Neural progenitor cell (in vitro differentiated cells): ENCODE results near the gene TTLL5. TPM values are rescaled to one million over a fixed set of nuclear protein-coding genes. Genes with fewer than 3 reads are reported as not detected.

Source experiments
- DNase-seq: peaks from one replicate; pipeline ENCODE4 v3.0.0-alpha.2; 2016; ENCODE audit warnings: low spot score
- H2AFZ ChIP-seq: fragments of 200-600 bp; sonication (generic); replicated peaks from 2 replicates; pipeline ENCODE4 v1.6.1; 2016; ENCODE audit warnings: antibody characterized with exemption
- H3F3A ChIP-seq: fragments of 200-600 bp; sonication (generic); 2 replicates; pipeline ENCODE4 v1.6.1; 2016; ENCODE audit warnings: antibody characterized with exemption, low read depth
- H3K27ac ChIP-seq: fragments of 200-600 bp; sonication (generic); 2 replicates; pipeline ENCODE4 v1.5.1; 2016; ENCODE audit warnings: mild to moderate bottlenecking
- H3K27me3 ChIP-seq: fragments of 200-600 bp; sonication (generic); 2 replicates; pipeline ENCODE4 v1.6.1; 2016; ENCODE audit warnings: mild to moderate bottlenecking, moderate library complexity
- H3K36me3 ChIP-seq: fragments of 200-600 bp; sonication (generic); 2 replicates; pipeline ENCODE4 v1.5.1; 2016
- H3K4me1 ChIP-seq: fragments of 200-600 bp; sonication (generic); 2 replicates; pipeline ENCODE4 v1.6.1; 2016; ENCODE audit warnings: mixed run types
- H3K4me2 ChIP-seq: fragments of 200-600 bp; sonication (generic); 2 replicates; pipeline ENCODE4 v1.6.1; 2016
- H3K4me3 ChIP-seq: fragments of 200-600 bp; sonication (generic); 2 replicates; pipeline ENCODE4 v1.5.1; 2016
- H3K79me2 ChIP-seq: fragments of 200-600 bp; sonication (generic); 2 replicates; pipeline ENCODE4 v1.6.1; 2016; ENCODE audit warnings: low read depth
- H3K9ac ChIP-seq: fragments of 200-600 bp; sonication (generic); 2 replicates; pipeline ENCODE4 v1.6.1; 2016
- H3K9me3 ChIP-seq: fragments of 200-600 bp; sonication (generic); 2 replicates; pipeline ENCODE4 v1.5.1; 2016; ENCODE audit warnings: low read depth
- H4K20me1 ChIP-seq: fragments of 200-600 bp; sonication (generic); 2 replicates; pipeline ENCODE4 v1.6.1; 2016; ENCODE audit warnings: low read depth
- H3K27ac Mint-ChIP-seq: 3 replicates; pipeline ENCODE4 v1.8.0; 2021; ENCODE audit warnings: mixed read lengths
- H3K27me3 Mint-ChIP-seq: 2 replicates; pipeline ENCODE4 v1.8.0; 2022; ENCODE audit warnings: low read depth, mild to moderate bottlenecking, inconsistent platforms, moderate library complexity, mixed read lengths; ENCODE audit not compliant: insufficient read depth
- H3K36me3 Mint-ChIP-seq: 3 replicates; pipeline ENCODE4 v1.8.0; 2021; ENCODE audit warnings: mixed read lengths
- H3K4me1 Mint-ChIP-seq: 3 replicates; pipeline ENCODE4 v1.8.0; 2021; ENCODE audit warnings: mixed read lengths
- H3K4me3 Mint-ChIP-seq: 3 replicates; pipeline ENCODE4 v1.8.0; 2021; ENCODE audit warnings: mild to moderate bottlenecking, moderate library complexity, mixed read lengths
- H3K9me3 Mint-ChIP-seq: 3 replicates; pipeline ENCODE4 v1.8.0; 2020; ENCODE audit warnings: mixed read lengths
- EZH2 ChIP-seq: fragments of 200-600 bp; sonication (generic); IDR thresholded peaks from 2 replicates; pipeline ENCODE4 v1.6.1; 2017; ENCODE audit warnings: antibody characterized with exemption, mild to moderate bottlenecking, moderate library complexity
- EZH2phosphoT487 ChIP-seq: fragments of 200-600 bp; sonication (generic); IDR thresholded peaks from 2 replicates; pipeline ENCODE4 v1.6.1; 2017; ENCODE audit warnings: antibody characterized with exemption
- total RNA-seq: library from RNA; depleted of rRNA; stranded (reverse); fragments of >200 nt; gene quantifications from 2 replicates; pipeline ENCODE4 v1.2.3, GENCODE V29; 2015; ENCODE audit warnings: low replicate concordance
- TF ChIP-seq, protein P1 (sequence below): fragments of 200-600 bp; sonication (generic); IDR thresholded peaks from 2 replicates; pipeline ENCODE4 v1.5.1; 2017; ENCODE audit warnings: antibody characterized with exemption, mild to moderate bottlenecking

Gene TTLL5
- total RNA-seq, 1 donor from 2014 or later, result 61.4 TPM

DNA sequence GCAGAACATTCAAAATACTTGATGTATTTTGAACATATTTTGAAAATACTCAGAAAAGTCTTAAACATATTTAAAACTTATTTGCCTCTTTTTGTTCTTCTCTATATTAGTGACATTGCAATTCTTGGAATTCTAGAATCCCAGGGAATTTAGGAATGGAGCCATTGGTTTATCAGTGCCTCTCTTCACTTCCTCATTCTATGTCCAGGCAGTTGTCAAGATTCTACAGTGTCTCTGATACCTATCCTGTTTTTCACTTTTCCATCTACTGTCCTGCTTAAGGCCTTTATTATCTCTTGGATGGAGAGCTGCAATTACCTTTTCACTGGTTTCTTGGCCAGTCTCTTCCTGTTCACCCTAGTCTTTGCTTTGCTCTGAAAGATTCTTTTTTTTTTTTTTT is 144.6 kb downstream of the TTLL5 start:
- H3K9me3 Mint-ChIP-seq, result no peaks in the 10 kb centered on the region
- Histone ChIP-seq H3F3A (peaks cover 13% of the 10 kb centered on the region), H2AFZ (no peak overlapping the region), H3K9ac (no peak overlapping the region), H3K27ac (no peak overlapping the region), H3K27me3 (no peaks in the 10 kb centered on the region), H3K4me2 (no peak overlapping the region), H3K36me3 (no peaks in the 10 kb centered on the region), H3K9me3 (no peaks in the 10 kb centered on the region), H4K20me1 (peaks cover 3% of the 10 kb centered on the region), H3K4me3 (no peak overlapping the region), H3K4me1 (peaks cover 11% of the 10 kb centered on the region), H3K79me2 (no peaks in the 10 kb centered on the region)
- DNase-seq, result no peak
- no peak for TF ChIP-seq EZH2phosphoT487
- no peak for TF ChIP-seq EZH2
- TF ChIP-seq, protein P1, sequence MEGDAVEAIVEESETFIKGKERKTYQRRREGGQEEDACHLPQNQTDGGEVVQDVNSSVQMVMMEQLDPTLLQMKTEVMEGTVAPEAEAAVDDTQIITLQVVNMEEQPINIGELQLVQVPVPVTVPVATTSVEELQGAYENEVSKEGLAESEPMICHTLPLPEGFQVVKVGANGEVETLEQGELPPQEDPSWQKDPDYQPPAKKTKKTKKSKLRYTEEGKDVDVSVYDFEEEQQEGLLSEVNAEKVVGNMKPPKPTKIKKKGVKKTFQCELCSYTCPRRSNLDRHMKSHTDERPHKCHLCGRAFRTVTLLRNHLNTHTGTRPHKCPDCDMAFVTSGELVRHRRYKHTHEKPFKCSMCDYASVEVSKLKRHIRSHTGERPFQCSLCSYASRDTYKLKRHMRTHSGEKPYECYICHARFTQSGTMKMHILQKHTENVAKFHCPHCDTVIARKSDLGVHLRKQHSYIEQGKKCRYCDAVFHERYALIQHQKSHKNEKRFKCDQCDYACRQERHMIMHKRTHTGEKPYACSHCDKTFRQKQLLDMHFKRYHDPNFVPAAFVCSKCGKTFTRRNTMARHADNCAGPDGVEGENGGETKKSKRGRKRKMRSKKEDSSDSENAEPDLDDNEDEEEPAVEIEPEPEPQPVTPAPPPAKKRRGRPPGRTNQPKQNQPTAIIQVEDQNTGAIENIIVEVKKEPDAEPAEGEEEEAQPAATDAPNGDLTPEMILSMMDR, result no peak
- no peak overlapping the region for H3K4me3 Mint-ChIP-seq
- H3K27me3 Mint-ChIP-seq, result no peaks in the 10 kb centered on the region
- peaks cover 9% of the 10 kb centered on the region for H3K4me1 Mint-ChIP-seq
- H3K27ac Mint-ChIP-seq, result no peak overlapping the region
- peaks cover 5% of the 10 kb centered on the region for H3K36me3 Mint-ChIP-seq

DNA sequence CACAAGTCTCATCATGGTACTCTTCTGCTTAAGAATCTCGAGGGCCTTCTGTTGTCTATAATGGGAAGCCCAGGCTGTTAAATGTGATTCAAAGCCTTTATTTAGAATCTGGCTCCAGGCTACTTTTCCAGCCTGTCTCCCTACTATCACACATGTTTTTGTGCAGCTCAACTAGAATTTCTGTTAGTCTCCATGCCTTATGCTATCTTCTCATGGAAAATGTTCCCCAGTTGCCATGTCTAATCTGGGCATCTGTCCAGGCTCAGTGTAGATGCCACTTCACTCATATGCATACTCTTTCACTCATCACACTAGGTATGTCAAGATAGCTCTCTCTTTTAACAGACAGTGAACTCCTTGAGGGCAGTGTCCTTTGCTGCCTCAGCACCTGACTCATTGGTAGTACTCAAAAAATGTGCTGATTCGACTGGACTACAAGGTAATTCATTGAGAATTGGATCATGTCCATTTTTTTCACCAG is 145.3 kb downstream of the TTLL5 start:
- H2AFZ ChIP-seq, result no peak overlapping the region
- no peak overlapping the region for H3K27ac ChIP-seq
- no peaks in the 10 kb centered on the region for H3K9me3 Mint-ChIP-seq
- H3K4me3 Mint-ChIP-seq, result no peak overlapping the region
- TF ChIP-seq EZH2phosphoT487, result no peak
- TF ChIP-seq, protein P1, result no peak
- TF ChIP-seq EZH2, result no peak
- H3K27ac Mint-ChIP-seq, result no peak overlapping the region
- H3K4me1 ChIP-seq, result peaks cover 11% of the 10 kb centered on the region
- H3K9ac ChIP-seq, result no peak overlapping the region
- no peaks in the 10 kb centered on the region for H3K27me3 ChIP-seq
- H3K4me1 Mint-ChIP-seq, result peaks cover 9% of the 10 kb centered on the region
- H4K20me1 ChIP-seq, result peaks cover 3% of the 10 kb centered on the region
- H3K27me3 Mint-ChIP-seq, result no peaks in the 10 kb centered on the region
- no peak overlapping the region for H3K4me3 ChIP-seq
- DNase-seq, result no peak
- no peak overlapping the region for H3K4me2 ChIP-seq
- H3K9me3 ChIP-seq, result no peaks in the 10 kb centered on the region
- peaks cover 13% of the 10 kb centered on the region for H3F3A ChIP-seq
- no peaks in the 10 kb centered on the region for H3K79me2 ChIP-seq
- H3K36me3 Mint-ChIP-seq, result peaks cover 7% of the 10 kb centered on the region
- no peaks in the 10 kb centered on the region for H3K36me3 ChIP-seq

DNA sequence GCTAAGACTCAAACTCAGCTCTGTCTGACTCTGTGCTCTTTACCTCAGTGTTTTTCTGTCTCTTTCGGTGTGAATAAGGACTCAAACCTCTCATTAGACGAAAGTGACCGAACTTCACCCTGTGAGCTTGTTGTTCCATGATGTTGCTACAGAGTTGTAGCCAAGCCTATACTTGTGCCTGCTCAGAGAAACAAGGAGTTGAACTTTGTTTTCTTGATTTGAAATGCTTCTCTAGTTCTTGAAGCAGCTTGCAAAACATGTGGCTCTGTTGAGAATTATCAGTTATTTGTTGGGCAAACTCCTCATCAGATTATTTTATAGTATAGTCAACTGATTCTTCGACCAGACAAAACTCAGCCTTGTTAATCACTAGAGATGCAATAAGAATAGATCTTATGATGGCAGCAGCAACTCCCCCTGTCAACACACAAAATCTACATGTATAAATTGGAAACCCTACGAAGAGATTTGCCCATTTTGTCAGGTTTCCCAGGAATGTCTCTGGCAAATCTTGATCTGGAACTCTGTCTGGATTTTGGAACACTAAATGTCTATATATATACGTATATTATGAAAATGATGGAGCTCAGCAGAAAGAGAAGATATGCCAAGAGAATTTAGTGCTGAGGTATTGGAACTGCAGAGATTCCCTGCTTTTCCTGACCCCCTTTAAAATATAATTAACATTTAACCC is 146.8 kb downstream of the TTLL5 start:
- H4K20me1 ChIP-seq, result peaks cover 3% of the 10 kb centered on the region
- H3K4me3 Mint-ChIP-seq, result no peak overlapping the region
- no peaks in the 10 kb centered on the region for H3K36me3 ChIP-seq
- no peaks in the 10 kb centered on the region for H3K79me2 ChIP-seq
- no peak for DNase-seq
- H3K4me2 ChIP-seq, result no peak overlapping the region
- H3K9ac ChIP-seq, result no peak overlapping the region
- H3K27me3 Mint-ChIP-seq, result no peaks in the 10 kb centered on the region
- peaks cover 7% of the 10 kb centered on the region for H3K36me3 Mint-ChIP-seq
- peaks cover 12% of the 10 kb centered on the region for H3F3A ChIP-seq
- TF ChIP-seq, protein P1, result no peak
- no peak for TF ChIP-seq EZH2
- no peak for TF ChIP-seq EZH2phosphoT487
- H3K27ac ChIP-seq, result no peak overlapping the region
- peaks cover 14% of the 10 kb centered on the region for H3K4me1 Mint-ChIP-seq
- H3K9me3 ChIP-seq, result no peaks in the 10 kb centered on the region
- no peaks in the 10 kb centered on the region for H3K27me3 ChIP-seq
- peaks cover 14% of the 10 kb centered on the region for H3K4me1 ChIP-seq
- no peak overlapping the region for H3K27ac Mint-ChIP-seq
- no peaks in the 10 kb centered on the region for H3K9me3 Mint-ChIP-seq
- no peak overlapping the region for H2AFZ ChIP-seq
- H3K4me3 ChIP-seq, result no peak overlapping the region
